Hepatocyte (in vitro differentiated cells): ENCODE data around the gene CFLAR. TPM values are rescaled to one million over a fixed set of nuclear protein-coding genes. Genes with fewer than 3 reads are reported as not detected.
A peak's percentile ranks its signal among the peaks of the same experiment; 100 is the strongest.

Experiments
- DNase-seq: peaks from one replicate; pipeline ENCODE4 v3.0.0-alpha.2; 2016; ENCODE audit warnings: low spot score
- H2AFZ ChIP-seq: fragments of 200-600 bp; sonication (generic); 2 replicates; pipeline ENCODE4 v1.6.0; 2016; ENCODE audit warnings: antibody characterized with exemption, mild to moderate bottlenecking
- H3K27ac ChIP-seq: fragments of 200-600 bp; sonication (generic); 2 replicates; pipeline ENCODE4 v1.5.1; 2016; ENCODE audit warnings: mild to moderate bottlenecking
- H3K27me3 ChIP-seq: fragments of 200-600 bp; sonication (generic); 2 replicates; pipeline ENCODE4 v1.6.1; 2016
- H3K36me3 ChIP-seq: fragments of 200-600 bp; sonication (generic); replicated peaks from 2 replicates; pipeline ENCODE4 v1.5.1; 2016; ENCODE audit warnings: low read depth; ENCODE audit not compliant: insufficient read depth
- H3K4me1 ChIP-seq: fragments of 200-600 bp; sonication (generic); 2 replicates; pipeline ENCODE4 v1.5.1; 2016; ENCODE audit warnings: mild to moderate bottlenecking, moderate library complexity; ENCODE audit not compliant: insufficient read depth
- H3K4me2 ChIP-seq: fragments of 200-600 bp; sonication (generic); 2 replicates; pipeline ENCODE4 v1.6.0; 2016
- H3K4me3 ChIP-seq: fragments of 200-600 bp; sonication (generic); 2 replicates; pipeline ENCODE4 v1.5.1; 2016; ENCODE audit warnings: mild to moderate bottlenecking
- H3K79me2 ChIP-seq: fragments of 200-600 bp; sonication (generic); 2 replicates; pipeline ENCODE4 v1.6.0; 2017; ENCODE audit warnings: mild to moderate bottlenecking
- H3K9me2 ChIP-seq: fragments of 200-600 bp; sonication (generic); replicated peaks from 2 replicates; pipeline ENCODE4 v1.6.0; 2017; ENCODE audit warnings: mild to moderate bottlenecking; ENCODE audit not compliant: insufficient read depth
- H3K9me3 ChIP-seq: fragments of 200-600 bp; sonication (generic); 2 replicates; pipeline ENCODE4 v1.5.1; 2016; ENCODE audit warnings: low read depth, mild to moderate bottlenecking
- H4K20me1 ChIP-seq: fragments of 200-600 bp; sonication (generic); 2 replicates; pipeline ENCODE4 v1.6.0; 2016; ENCODE audit warnings: mild to moderate bottlenecking; ENCODE audit not compliant: insufficient read depth, poor library complexity, severe bottlenecking
- CTCF ChIP-seq: fragments of 200-600 bp; sonication (generic); IDR thresholded peaks from 2 replicates; pipeline ENCODE4 v1.5.1; 2016; ENCODE audit warnings: antibody characterized with exemption, mild to moderate bottlenecking; ENCODE audit not compliant: poor library complexity
- EZH2 ChIP-seq: fragments of 200-600 bp; sonication (generic); IDR thresholded peaks from 2 replicates; pipeline ENCODE4 v1.6.1; 2016; ENCODE audit warnings: antibody characterized with exemption, mild to moderate bottlenecking, borderline replicate concordance
- EZH2phosphoT487 ChIP-seq: fragments of 200-600 bp; sonication (generic); IDR thresholded peaks from one replicate; pipeline ENCODE4 v1.6.1; 2018; ENCODE audit warnings: antibody characterized with exemption, mild to moderate bottlenecking, low read depth, moderate library complexity; ENCODE audit not compliant: unreplicated experiment, severe bottlenecking
- WGBS: methylation state at CpG from one replicate; pipeline ENCODE4 v1.1.6; 2016; ENCODE audit warnings: low lambda C conversion rate; ENCODE audit errors: missing lambda C conversion rate; 5-methylcytosine and 5-hydroxymethylcytosine counted together
- polyA plus RNA-seq: library from polyadenylated mRNA; unstranded; fragments of >200 nt; fragmentation: Nextera tagmentation; extraction: Ambion mirVana; gene quantifications from 2 replicates; pipeline ENCODE4 v1.2.1, GENCODE V29; 2016
- total RNA-seq: library from RNA; depleted of rRNA; stranded (reverse); fragments of >200 nt; gene quantifications from 2 replicates; pipeline ENCODE4 v1.2.3, GENCODE V29; 2014

Gene CFLAR
- total and polyA plus RNA-seq, 2 experiments from 2014 or later = 46.0 to 65.9 TPM

- no peaks in the 10 kb centered on the region for H3K9me2 ChIP-seq
- no peaks in the 10 kb centered on the region for H3K9me3 ChIP-seq
- no peaks in the 10 kb centered on the region for H3K36me3 ChIP-seq
- TF ChIP-seq EZH2phosphoT487 (no peak), CTCF (no peak), EZH2 (no peak)
- peaks cover 16% of the 10 kb centered on the region for H3K79me2 ChIP-seq
- no peaks in the 10 kb centered on the region for H3K4me1 ChIP-seq
- no peak overlapping the region for H3K4me3 ChIP-seq
- DNase-seq = no peak
- no peak overlapping the region for H2AFZ ChIP-seq
- no peaks in the 10 kb centered on the region for H4K20me1 ChIP-seq
- WGBS = 93% methylated on average over 4 of the region's 4 CpGs
- no peak overlapping the region for H3K4me2 ChIP-seq
- H3K27ac ChIP-seq = no peak overlapping the region
- no peaks in the 10 kb centered on the region for H3K27me3 ChIP-seq
These were observed 69.9 kb downstream of the CFLAR start for GRCh38 chr2:201185863-201186262.

GRCh38 chr2:201186982-201187381, 71.0 kb downstream of the CFLAR start:
- no peaks in the 10 kb centered on the region for H3K4me1 ChIP-seq
- H3K9me3 ChIP-seq = no peaks in the 10 kb centered on the region
- peak overlapping the region; percentile 20 for H3K4me2 ChIP-seq
- H2AFZ ChIP-seq = no peak overlapping the region
- no peaks in the 10 kb centered on the region for H3K27me3 ChIP-seq
- H4K20me1 ChIP-seq = no peaks in the 10 kb centered on the region
- 74% methylated on average over 5 of the region's 5 CpGs for WGBS
- no peak for TF ChIP-seq EZH2phosphoT487
- TF ChIP-seq EZH2 = no peak
- TF ChIP-seq CTCF = no peak
- no peak overlapping the region for H3K4me3 ChIP-seq
- no peak overlapping the region for H3K27ac ChIP-seq
- no peak for DNase-seq
- H3K36me3 ChIP-seq = no peaks in the 10 kb centered on the region
- H3K9me2 ChIP-seq = no peaks in the 10 kb centered on the region
- H3K79me2 ChIP-seq = peaks cover 16% of the 10 kb centered on the region

- Histone ChIP-seq H2AFZ (no peak overlapping the region), H3K4me1 (no peaks in the 10 kb centered on the region), H3K36me3 (no peaks in the 10 kb centered on the region), H3K9me3 (no peaks in the 10 kb centered on the region), H3K27ac (no peak overlapping the region), H3K27me3 (no peaks in the 10 kb centered on the region), H4K20me1 (no peaks in the 10 kb centered on the region), H3K4me3 (no peak overlapping the region), H3K4me2 (no peak overlapping the region), H3K9me2 (no peaks in the 10 kb centered on the region), H3K79me2 (peaks cover 15% of the 10 kb centered on the region)
- 92% methylated on average over 4 of the region's 4 CpGs for WGBS
- no peak for DNase-seq
- TF ChIP-seq EZH2 = no peak
- no peak for TF ChIP-seq EZH2phosphoT487
- TF ChIP-seq CTCF = no peak
These were observed 72.5 kb downstream of the CFLAR start for GRCh38 chr2:201188449-201188848.
